NCI-H2029 (cell line): ENCODE results near the gene BLVRB.
"Not testable (repeated sequence)": the region's sequence is repeated elsewhere in the genome, so short reads cannot be mapped to it uniquely, and the experiment has no call there.

ENCODE experiments used
- DNase-seq: peaks from one replicate; lab custom pipeline; 2025; lab: John Stamatoyannopoulos, UW

The BLVRB gene

GRCh38 chr19:40486017-40486416, 20.5 kb upstream of the BLVRB start:
- DNase-seq, result no peak

GRCh38 chr19:40475878-40476644, 10.5 kb upstream of the BLVRB start:
- DNase-seq, result not testable (repeated sequence)

GRCh38 chr19:40474737-40475136, 9.2 kb upstream of the BLVRB start:
- DNase-seq, result no peak

- no peak for DNase-seq
These were observed 7.0 kb upstream of the BLVRB start for GRCh38 chr19:40472516-40472915.

GRCh38 chr19:40471111-40471510, 5.6 kb upstream of the BLVRB start:
- no peak for DNase-seq

GRCh38 chr19:40469011-40469410, 3.5 kb upstream of the BLVRB start:
- no peak for DNase-seq

- no peak for DNase-seq
These were observed 1.6 kb upstream of the BLVRB start, which contains the start of gene SPTBN4 for GRCh38 chr19:40466985-40467734. Gene SPTBN4, plus strand, starts transcription at chr19:40467001. Its CDS starts 5,621 bp downstream, at chr19:40472622.

- no peak for DNase-seq
These were observed 857 bp upstream of the BLVRB start for GRCh38 chr19:40466219-40466984.

- no peak for DNase-seq
These were observed 454 bp downstream of the BLVRB start for GRCh38 chr19:40465025-40465556.

- peak; percentile 68 for DNase-seq
These were observed 1.2 kb downstream of the BLVRB start for GRCh38 chr19:40464059-40465024.

GRCh38 chr19:40463587-40464037, 1.9 kb downstream of the BLVRB start:
- DNase-seq, result not testable (repeated sequence)

GRCh38 chr19:40461669-40462221, 3.8 kb downstream of the BLVRB start:
- no peak for DNase-seq

- DNase-seq, result no peak
These were observed 5.4 kb downstream of the BLVRB start for GRCh38 chr19:40460185-40460584.

- no peak for DNase-seq
These were observed 7.0 kb downstream of the BLVRB start for GRCh38 chr19:40458597-40458974.

GRCh38 chr19:40457953-40458596, 7.5 kb downstream of the BLVRB start:
- no peak for DNase-seq

GRCh38 chr19:40457048-40457447, 8.5 kb downstream of the BLVRB start:
- DNase-seq, result no peak

- DNase-seq, result not testable (repeated sequence)
These were observed 11.6 kb downstream of the BLVRB start for GRCh38 chr19:40453943-40454342.

- no peak for DNase-seq
These were observed 12.3 kb downstream of the BLVRB start for GRCh38 chr19:40453151-40453735.

- no peak for DNase-seq
These were observed 13.5 kb downstream of the BLVRB start for GRCh38 chr19:40452016-40452415.

- DNase-seq, result no peak
These were observed 14.9 kb downstream of the BLVRB start for GRCh38 chr19:40450664-40451063.
